OCI-LY1 (cell line): ENCODE results near the gene KIF11.

Experiments
- EZH2 ChIP-seq: fragments of 200-600 bp; sonication (generic), shearing (Covaris generic); IDR thresholded peaks from 2 replicates; pipeline ENCODE4 v1.8.0; 2017; ENCODE audit warnings: borderline replicate concordance, mixed run types, mild to moderate bottlenecking, antibody characterized with exemption, low read length, moderate library complexity, mixed read lengths
- TF ChIP-seq, protein P1 (sequence below): fragments of 200-600 bp; sonication (generic), shearing (Covaris generic); IDR thresholded peaks from 2 replicates; pipeline ENCODE4 v1.5.1; 2017; ENCODE audit warnings: mild to moderate bottlenecking, antibody characterized with exemption, low read length, moderate library complexity, mixed read lengths

- TF ChIP-seq, protein P1, sequence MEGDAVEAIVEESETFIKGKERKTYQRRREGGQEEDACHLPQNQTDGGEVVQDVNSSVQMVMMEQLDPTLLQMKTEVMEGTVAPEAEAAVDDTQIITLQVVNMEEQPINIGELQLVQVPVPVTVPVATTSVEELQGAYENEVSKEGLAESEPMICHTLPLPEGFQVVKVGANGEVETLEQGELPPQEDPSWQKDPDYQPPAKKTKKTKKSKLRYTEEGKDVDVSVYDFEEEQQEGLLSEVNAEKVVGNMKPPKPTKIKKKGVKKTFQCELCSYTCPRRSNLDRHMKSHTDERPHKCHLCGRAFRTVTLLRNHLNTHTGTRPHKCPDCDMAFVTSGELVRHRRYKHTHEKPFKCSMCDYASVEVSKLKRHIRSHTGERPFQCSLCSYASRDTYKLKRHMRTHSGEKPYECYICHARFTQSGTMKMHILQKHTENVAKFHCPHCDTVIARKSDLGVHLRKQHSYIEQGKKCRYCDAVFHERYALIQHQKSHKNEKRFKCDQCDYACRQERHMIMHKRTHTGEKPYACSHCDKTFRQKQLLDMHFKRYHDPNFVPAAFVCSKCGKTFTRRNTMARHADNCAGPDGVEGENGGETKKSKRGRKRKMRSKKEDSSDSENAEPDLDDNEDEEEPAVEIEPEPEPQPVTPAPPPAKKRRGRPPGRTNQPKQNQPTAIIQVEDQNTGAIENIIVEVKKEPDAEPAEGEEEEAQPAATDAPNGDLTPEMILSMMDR, result peak; percentile 32
- no peak for TF ChIP-seq EZH2
Observed at GRCh38 chr10:92590623-92591549, 2.0 kb upstream of the KIF11 start.
